ENCODE results near the gene HNF4A.

The HNF4A gene

DNA sequence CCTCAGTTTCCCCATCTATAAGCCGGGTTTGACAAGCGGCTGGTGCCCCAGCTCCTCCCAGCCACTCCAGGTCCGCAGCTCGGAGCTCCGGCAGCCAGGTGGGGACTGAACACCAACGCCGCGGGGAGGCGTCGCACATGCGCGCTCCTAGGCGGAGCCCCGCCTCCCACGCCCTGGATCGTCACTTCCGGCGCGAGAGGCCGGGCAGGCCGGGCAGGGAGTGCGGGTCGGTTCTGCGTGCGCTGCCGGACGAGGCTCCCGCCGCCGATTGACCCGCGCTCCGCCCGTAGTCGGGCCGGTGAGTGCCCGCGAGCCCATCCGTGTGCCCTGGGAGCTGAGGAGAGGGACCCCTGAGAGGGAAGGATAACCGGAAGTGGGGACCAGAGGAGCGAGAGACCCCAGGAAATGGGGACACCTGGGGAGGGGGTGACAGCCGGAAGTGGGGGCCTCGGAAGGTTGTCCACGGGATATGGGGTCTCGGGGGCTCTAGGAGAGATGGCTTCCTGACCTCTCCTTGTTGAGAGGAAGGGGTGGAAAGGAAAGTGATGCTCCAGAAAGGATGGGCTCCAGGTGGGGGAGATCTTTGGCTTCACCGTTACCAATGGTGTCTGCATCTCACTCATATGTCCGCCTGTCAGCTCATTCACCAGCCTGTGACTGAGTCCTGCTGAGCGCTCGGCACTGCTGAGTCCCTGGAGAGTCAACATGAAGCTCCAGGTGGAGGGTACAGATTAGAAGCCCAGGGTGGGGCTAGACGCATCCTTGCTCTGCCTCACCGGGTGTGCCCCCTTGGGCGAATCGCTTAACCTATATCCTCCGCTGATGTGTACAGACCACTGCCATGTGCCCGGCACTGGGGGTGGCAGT is 120.4 kb downstream of the HNF4A start, which contains the start of gene TTPAL:
TSS of gene TTPAL (plus strand) at position 181 of the 867 bp plus-strand sequence. CDS start 4,126 bp downstream, outside the sequence.
- DNase-seq = peak; percentile 92

- no peak for DNase-seq
These were observed 121.7 kb downstream of the HNF4A start for GRCh38 chr20:44477151-44477550.

DNA sequence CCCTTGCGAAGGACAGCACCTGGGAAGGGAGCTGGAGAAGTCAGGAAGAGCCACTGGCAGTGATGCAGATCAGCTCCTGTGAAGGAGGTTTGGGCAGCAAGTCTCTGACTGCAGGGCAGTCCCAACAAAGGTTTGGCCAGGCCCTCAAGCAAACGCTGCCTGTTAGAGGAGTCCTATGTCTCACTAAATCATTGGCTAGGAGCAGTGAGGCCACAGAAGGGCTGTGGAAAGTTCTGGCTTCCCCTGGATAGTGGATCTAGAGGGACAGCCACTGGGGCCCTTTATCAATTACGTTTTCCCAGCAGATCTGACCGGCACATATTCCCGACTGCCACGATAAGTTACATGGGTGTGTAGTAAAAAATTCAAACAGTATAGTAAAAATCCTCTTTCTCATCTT is 122.7 kb downstream of the HNF4A start:
- DNase-seq = no peak

DNA sequence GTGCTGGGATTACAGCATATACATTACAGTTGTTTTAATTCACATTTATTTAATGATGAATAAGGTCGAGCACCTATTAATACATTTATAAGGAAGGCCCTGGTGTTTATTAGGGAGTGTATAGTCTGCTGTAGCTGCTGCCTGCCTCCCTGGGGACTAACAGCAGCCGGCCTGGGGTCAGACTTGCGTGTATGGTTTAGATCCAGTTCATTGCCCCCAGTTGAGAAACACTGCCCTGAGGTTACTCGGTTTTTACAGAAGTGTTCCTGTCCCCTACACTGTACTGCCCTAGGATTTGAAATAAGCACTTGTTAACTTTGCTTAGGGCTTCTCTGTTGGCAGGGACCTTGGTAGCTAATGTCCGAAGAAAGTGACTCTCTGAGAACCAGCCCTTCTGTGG is 124.1 kb downstream of the HNF4A start:
- DNase-seq = no peak

DNA sequence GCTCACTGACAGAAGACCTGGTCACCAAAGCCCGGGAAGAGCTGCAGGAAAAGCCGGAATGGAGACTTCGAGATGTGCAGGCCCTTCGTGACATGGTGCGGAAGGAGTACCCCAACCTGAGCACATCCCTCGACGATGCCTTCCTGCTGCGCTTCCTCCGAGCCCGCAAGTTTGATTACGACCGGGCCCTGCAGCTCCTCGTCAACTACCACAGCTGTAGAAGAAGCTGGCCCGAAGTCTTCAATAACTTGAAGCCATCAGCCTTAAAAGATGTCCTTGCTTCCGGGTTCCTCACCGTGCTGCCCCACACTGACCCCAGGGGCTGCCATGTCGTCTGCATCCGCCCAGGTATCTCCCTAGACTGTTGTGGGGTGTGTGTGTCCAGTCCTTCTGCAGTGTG is 124.6 kb downstream of the HNF4A start:
- no peak for DNase-seq

DNA sequence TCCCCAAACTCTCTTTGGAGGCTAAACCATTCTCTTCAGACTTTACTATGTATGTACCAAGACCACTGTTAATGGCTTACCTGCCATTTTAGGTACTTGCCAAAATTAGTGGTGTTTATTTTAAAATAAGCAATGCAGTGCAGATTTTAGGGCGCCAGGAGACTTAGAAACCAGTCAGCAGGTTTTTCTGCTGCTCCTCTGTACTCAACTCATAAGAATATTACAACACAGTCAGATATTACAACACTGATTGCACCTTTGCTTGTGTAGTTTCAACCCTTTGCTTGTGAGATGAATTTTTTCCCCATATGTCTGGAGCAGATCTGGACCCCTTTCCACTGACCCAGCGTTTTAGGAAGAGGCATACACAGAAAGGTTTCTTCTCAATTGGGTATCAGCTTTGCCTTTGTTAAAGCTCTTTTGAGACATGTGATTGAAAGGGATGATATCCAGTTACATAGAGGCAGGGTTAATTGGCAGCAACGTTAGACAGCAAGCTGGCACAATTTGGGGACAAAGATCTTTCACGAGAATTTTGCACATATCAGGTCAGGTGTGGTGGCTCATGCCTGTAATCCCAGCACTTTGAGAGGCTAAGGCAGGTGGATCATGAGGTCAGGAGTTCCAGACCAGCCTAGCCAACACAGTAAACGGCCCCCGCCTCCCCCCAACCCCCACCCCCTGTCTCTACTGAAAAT is 126.4 kb downstream of the HNF4A start:
- DNase-seq = no peak

DNA sequence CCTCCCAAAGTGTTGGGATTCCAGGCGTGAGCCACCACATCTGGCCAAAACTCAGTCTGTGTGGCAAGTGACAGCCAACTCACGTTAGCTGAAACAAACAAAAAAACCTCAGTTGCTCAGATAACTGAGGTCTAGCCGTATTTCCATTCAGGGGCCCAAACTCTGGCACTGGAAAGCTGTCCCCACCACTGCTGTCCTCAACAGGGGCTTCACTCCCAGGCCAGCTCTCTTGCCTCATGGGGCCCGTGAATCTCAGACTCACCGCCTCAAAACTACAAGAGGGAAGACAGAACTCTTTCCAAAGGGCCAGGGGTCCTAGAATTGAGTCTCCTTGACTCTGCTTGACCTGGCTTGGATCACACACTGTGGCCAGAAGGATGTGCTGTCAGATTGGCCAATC is 127.6 kb downstream of the HNF4A start:
- no peak for DNase-seq

All from activated naive CD4-positive, alpha-beta T cell treated with anti-CD3 and anti-CD28 coated beads, Interleukin-2, amount 50 U/mL, for 16 hours (primary cell).